Liver (tissue), 9 donors: ENCODE data around the gene KCNMA1. TPM values are rescaled to one million over a fixed set of nuclear protein-coding genes. Genes with fewer than 3 reads are reported as not detected.

Experiments
- DNase-seq: peaks from one replicate; pipeline ENCODE4 v3.0.0-alpha.2; 2017; ENCODE audit warnings: low spot score
- H3K27ac ChIP-seq, 2 donors: one replicate each; pipeline ENCODE4 v1.7.0; 2013; ENCODE audit warnings: inconsistent platforms in 2 of 2, low read length in 2 of 2, control low read depth in 1 of 2, low read depth in 1 of 2, mild to moderate bottlenecking in 1 of 2
- H3K27me3 ChIP-seq, 4 donors: one replicate each; pipeline versions ENCODE4 v1.6.1 to v1.7.0; 2013; ENCODE audit warnings: low read length in 3 of 4, inconsistent platforms in 1 of 4, mild to moderate bottlenecking in 1 of 4, moderate library complexity in 1 of 4; ENCODE audit not compliant: control insufficient read depth in 4 of 4, insufficient read depth in 4 of 4
- H3K36me3 ChIP-seq, 4 donors: one replicate each; pipeline versions ENCODE4 v1.6.1 to v1.7.0; 2013; ENCODE audit warnings: low read length in 3 of 4, mild to moderate bottlenecking in 3 of 4, low read depth in 1 of 4, moderate library complexity in 1 of 4; ENCODE audit not compliant: control insufficient read depth in 4 of 4, insufficient read depth in 3 of 4
- H3K4me1 ChIP-seq, 4 donors: one replicate each; pipeline versions ENCODE4 v1.6.1 to v1.7.0; 2013; ENCODE audit warnings: low read length in 3 of 4, mild to moderate bottlenecking in 3 of 4, moderate library complexity in 1 of 4; ENCODE audit not compliant: control insufficient read depth in 4 of 4, insufficient read depth in 4 of 4
- H3K4me3 ChIP-seq, 3 donors: one replicate each; pipeline versions ENCODE4 v1.6.1 to v1.7.0; 2013; ENCODE audit warnings: low read length in 3 of 3, control low read depth in 1 of 3, low read depth in 1 of 3, mild to moderate bottlenecking in 1 of 3
- H3K9ac ChIP-seq, 2 donors: one replicate each; pipeline ENCODE4 v1.7.0; 2013; ENCODE audit warnings: low read length in 2 of 2, mild to moderate bottlenecking in 2 of 2, moderate library complexity in 2 of 2, control low read depth in 1 of 2, low read depth in 1 of 2
- H3K9me3 ChIP-seq, 4 donors: one replicate each; pipeline versions ENCODE4 v1.6.1 to v1.7.0; 2013; ENCODE audit warnings: low read length in 3 of 4; ENCODE audit not compliant: control insufficient read depth in 4 of 4
- CTCF ChIP-seq: fragments of 150-350 bp; IDR thresholded peaks from 2 replicates; pipeline ENCODE4 v1.5.1; 2017; ENCODE audit warnings: improper control_type of control experiment, low read depth, low read length; ENCODE audit not compliant: missing input control
- EGR1 ChIP-seq, 2 donors: IDR thresholded peaks; 2 replicates each; pipeline ENCODE4 v1.6.1; 2016 to 2018; ENCODE audit warnings: antibody characterized with exemption in 2 of 2, low read depth in 2 of 2
- FOXA1 ChIP-seq: IDR thresholded peaks from 2 replicates; pipeline ENCODE4 v1.6.1; 2016; ENCODE audit warnings: antibody characterized with exemption
- FOXA2 ChIP-seq: IDR thresholded peaks from 2 replicates; pipeline ENCODE4 v1.6.1; 2016; ENCODE audit warnings: antibody characterized with exemption
- GABPA ChIP-seq, 2 donors: IDR thresholded peaks in 1 of 2; conservative IDR thresholded peaks in 1 of 2; 2 replicates each; pipeline ENCODE4 v1.6.1; 2016; ENCODE audit warnings: antibody characterized with exemption in 2 of 2, mild to moderate bottlenecking in 1 of 2, moderate library complexity in 1 of 2
- HNF4A ChIP-seq, 2 donors: conservative IDR thresholded peaks; 2 replicates each; pipeline ENCODE4 v1.6.1; 2016; ENCODE audit warnings: antibody characterized with exemption in 2 of 2, mild to moderate bottlenecking in 2 of 2
- HNF4G ChIP-seq: IDR thresholded peaks from 2 replicates; pipeline ENCODE4 v1.6.1; 2016; ENCODE audit warnings: antibody characterized with exemption
- JUND ChIP-seq, 2 donors: IDR thresholded peaks; 2 replicates each; pipeline ENCODE4 v1.6.1; 2016; ENCODE audit warnings: antibody characterized with exemption in 2 of 2
- NR2F2 ChIP-seq: IDR thresholded peaks from 2 replicates; pipeline ENCODE4 v1.6.1; 2016; ENCODE audit warnings: antibody characterized with exemption
- RAD21 ChIP-seq, 2 donors: IDR thresholded peaks; 2 replicates each; pipeline ENCODE4 v1.6.1; 2016; ENCODE audit warnings: antibody characterized with exemption in 2 of 2, mild to moderate bottlenecking in 2 of 2
- SP1 ChIP-seq: IDR thresholded peaks from 2 replicates; pipeline ENCODE4 v1.6.1; 2018; ENCODE audit warnings: antibody characterized with exemption, mild to moderate bottlenecking
- TAF1 ChIP-seq: conservative IDR thresholded peaks from 2 replicates; pipeline ENCODE4 v1.6.1; 2016; ENCODE audit warnings: antibody characterized with exemption, mild to moderate bottlenecking
- YY1 ChIP-seq: IDR thresholded peaks from 2 replicates; pipeline ENCODE4 v1.6.1; 2016; ENCODE audit warnings: antibody characterized with exemption, mild to moderate bottlenecking
- ZBTB33 ChIP-seq: IDR thresholded peaks from 2 replicates; pipeline ENCODE4 v1.6.1; 2016; ENCODE audit warnings: antibody characterized with exemption
- WGBS: extraction: QIAGEN DNeasy Blood & Tissue Kit; methylation state at CpG from one replicate; pipeline ENCODE4 v1.1.7; 2013; 5-methylcytosine and 5-hydroxymethylcytosine counted together
- polyA plus RNA-seq, 2 donors: library from polyadenylated mRNA; stranded (reverse) in 1 of 2; unstranded in 1 of 2; fragments of 200-250 nt in 1 of 2; fragments of >200 nt in 1 of 2; fragmentation: Nextera tagmentation in 1 of 2; extraction: Ambion mirVana in 1 of 2; gene quantifications; one replicate each; pipeline versions ENCODE4 v1.2.1 to v1.2.3, GENCODE V29; 2013 to 2015
- total RNA-seq, 2 donors: library from RNA; depleted of rRNA; stranded (reverse); fragments of >200 nt; gene quantifications; one replicate each; pipeline ENCODE4 v1.2.3, GENCODE V29; 2014
- TF ChIP-seq, protein P1 (sequence below): IDR thresholded peaks from 2 replicates; pipeline ENCODE4 v1.6.1; 2016; ENCODE audit warnings: antibody characterized with exemption
- TF ChIP-seq, protein P2 (sequence below): IDR thresholded peaks from 2 replicates; pipeline ENCODE4 v1.6.1; 2016; ENCODE audit warnings: antibody characterized with exemption
- donor health status: healthy.
- donor health status: healthy.
- donor health status: healthy.
- donor health status: healthy.
- donor health status: healthy.

KCNMA1 gene
- total and polyA plus RNA-seq, 4 donors = 2.5 to 9.7 (median 4.7) TPM

DNA sequence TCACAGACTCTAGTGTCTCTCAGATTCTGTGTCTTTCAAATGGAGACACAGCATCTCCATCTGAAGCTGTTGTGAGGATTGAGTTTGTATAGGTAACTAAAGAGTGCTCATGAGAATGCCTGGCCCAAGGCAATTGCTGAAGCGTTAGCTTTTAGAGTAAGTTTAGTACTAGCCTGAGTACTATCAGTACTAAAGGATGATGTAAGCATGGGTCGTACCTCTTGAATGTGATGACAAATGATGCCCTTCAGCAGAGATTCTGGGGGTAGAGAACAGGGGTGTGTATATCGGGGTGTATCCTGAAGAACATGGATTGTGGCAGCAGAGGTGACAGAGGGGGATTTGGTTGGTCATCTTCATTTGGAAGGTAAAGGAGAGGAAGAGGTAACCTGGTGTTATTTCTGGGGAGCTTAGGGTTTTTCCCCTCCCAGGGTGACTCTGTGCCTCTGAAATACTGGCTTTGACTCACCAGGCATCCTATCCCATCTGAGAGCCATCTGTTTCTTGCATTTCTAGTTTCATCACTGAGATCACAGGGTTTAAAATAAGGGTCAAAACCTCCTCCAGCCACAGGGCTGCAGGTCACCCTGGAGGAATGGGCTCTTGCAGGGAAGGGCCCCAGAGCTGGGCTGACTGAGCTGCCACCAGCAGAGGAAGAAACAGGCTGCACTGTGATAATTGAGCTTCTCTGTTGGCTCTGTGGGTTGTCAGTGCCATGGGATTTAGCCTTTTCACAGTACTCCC lies 756.0 kb downstream of the KCNMA1 start:
- Histone ChIP-seq H3K27ac (no peak overlapping the region), H3K27me3 (no peaks in the 10 kb centered on the region), H3K4me1 (no peaks in the 10 kb centered on the region), H3K36me3 (no peaks in the 10 kb centered on the region), H3K9ac (no peak overlapping the region), H3K4me3 (no peak overlapping the region), H3K9me3 (no peaks in the 10 kb centered on the region)
- WGBS = 81% methylated on average over 3 of the region's 3 CpGs
- no peak for TF ChIP-seq SP1
- no peak for TF ChIP-seq TAF1
- TF ChIP-seq, protein P1, sequence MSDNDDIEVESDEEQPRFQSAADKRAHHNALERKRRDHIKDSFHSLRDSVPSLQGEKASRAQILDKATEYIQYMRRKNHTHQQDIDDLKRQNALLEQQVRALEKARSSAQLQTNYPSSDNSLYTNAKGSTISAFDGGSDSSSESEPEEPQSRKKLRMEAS = no peak
- TF ChIP-seq GABPA (IDR thresholded peaks at IDR 0.05 in 1 of 2, conservative IDR thresholded peaks at IDR 0.05 in 1 of 2) = no peak
- no peak for TF ChIP-seq RAD21 (IDR thresholded peaks at IDR 0.05)
- no peak for TF ChIP-seq JUND (IDR thresholded peaks at IDR 0.05)
- no peak for TF ChIP-seq NR2F2
- no peak for TF ChIP-seq HNF4A (conservative IDR thresholded peaks at IDR 0.05)
- TF ChIP-seq FOXA1 = no peak
- TF ChIP-seq EGR1 (IDR thresholded peaks at IDR 0.05; ENCODE audit: low read depth in 2 of 2) = no peak
- TF ChIP-seq YY1 = no peak
- TF ChIP-seq, protein P2, sequence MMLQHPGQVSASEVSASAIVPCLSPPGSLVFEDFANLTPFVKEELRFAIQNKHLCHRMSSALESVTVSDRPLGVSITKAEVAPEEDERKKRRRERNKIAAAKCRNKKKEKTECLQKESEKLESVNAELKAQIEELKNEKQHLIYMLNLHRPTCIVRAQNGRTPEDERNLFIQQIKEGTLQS = no peak
- no peak for TF ChIP-seq ZBTB33
- TF ChIP-seq HNF4G = no peak
- TF ChIP-seq CTCF = no peak
- no peak for DNase-seq

DNA sequence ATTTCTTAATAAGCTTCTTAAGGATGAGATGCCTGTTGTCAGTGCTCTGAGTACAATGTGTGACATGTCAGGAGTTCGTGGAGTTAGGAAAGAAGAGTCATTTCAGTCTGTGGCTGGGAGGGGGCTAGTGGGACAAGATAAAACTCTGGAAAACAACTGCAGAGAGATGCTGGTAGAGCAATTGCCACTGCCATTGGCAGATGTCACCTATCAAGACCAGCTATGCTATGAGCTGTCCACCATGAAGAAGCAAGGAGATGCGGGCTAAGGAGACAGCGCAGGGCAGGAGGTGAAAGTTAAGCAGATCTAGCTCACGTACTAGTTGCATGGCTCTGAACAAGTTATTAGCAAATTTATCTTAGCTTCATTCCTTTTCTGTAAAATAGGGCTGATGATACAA lies 756.7 kb downstream of the KCNMA1 start:
- Histone ChIP-seq H3K36me3 (no peaks in the 10 kb centered on the region), H3K9ac (no peak overlapping the region), H3K9me3 (no peaks in the 10 kb centered on the region), H3K27me3 (no peaks in the 10 kb centered on the region), H3K4me1 (no peaks in the 10 kb centered on the region), H3K27ac (no peak overlapping the region), H3K4me3 (no peak overlapping the region)
- no peak for DNase-seq
- WGBS = 86% methylated on average over 4 of the region's 4 CpGs
- TF ChIP-seq TAF1 (no peak), NR2F2 (no peak), JUND (IDR thresholded peaks at IDR 0.05) (no peak), RAD21 (IDR thresholded peaks at IDR 0.05) (no peak), FOXA2 (no peak)
